Activated CD8-positive, alpha-beta memory T cell treated with anti-CD3 and anti-CD28 coated beads, Interleukin-2, amount 50 U/mL, for 1 hour (primary cell): Measurements from ENCODE around the gene ZMYM2.

ENCODE experiments used
- DNase-seq: peaks from one replicate; pipeline ENCODE4 v3.0.0-alpha.2; 2020; ENCODE audit errors: extremely low read depth

ZMYM2 gene

DNA sequence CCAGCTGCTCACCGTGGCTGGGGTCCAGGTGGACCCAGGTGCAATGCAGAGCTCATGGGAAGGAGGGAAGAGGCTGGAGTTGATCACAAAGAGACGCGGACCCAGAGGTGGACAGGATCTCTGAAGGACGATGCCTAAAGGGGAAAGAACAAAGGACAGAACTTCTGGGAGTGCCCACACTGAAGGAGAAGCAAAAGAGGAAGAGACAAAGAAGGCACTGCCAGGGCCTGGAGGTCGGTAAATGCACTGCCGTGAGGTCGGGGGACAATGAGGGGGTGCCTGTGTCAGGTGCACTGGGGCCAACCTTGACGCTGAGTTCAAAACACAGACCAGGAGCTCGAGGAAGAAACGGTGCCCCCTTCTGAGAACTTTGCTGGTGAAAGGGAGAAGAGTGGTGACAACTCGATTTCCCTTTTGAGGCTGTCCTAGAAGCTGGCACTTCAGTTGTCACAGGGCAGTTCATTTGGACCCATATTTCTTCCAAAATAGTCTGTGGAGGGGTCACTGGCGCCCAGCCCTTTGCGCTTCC is 146.7 kb downstream of the ZMYM2 start:
- DNase-seq = no peak

DNA sequence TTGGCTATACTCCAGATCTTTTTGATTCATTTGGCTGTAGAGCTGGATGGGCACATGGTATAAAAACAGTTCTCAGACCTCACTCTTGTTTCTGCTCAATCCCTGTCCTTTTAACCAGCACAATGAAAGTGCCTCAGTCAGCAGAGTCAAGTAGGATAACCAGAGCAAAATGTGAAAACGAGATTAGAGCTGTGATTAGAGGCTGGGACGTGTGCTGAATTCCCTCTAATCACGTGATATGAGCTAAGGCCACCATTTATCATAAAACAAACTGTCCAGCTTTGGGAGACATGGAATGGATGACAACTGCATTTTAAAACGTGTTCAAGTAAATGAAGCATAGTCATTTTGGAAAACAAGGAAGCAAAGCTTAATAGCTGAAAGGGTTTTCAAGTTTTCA is 148.2 kb downstream of the ZMYM2 start:
- DNase-seq = no peak

DNA sequence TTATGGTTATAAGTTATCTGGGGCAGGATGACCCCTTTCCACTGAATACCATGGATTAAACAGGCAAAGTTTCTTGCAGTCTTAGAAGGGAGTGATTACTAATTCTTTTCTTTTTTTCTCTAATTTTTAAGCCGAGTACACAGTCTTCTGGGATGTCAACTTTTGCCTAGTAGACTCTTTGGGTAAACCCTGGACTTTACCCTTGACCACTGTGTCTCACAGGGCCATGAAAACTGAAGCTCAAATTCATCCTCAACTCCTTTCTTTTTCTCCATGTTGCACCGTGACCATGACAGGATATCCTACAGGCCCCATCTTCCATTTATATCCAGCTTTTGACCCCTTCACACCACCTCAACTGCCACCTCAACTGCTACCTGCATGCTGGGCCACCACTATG is 150.5 kb downstream of the ZMYM2 start:
- DNase-seq = no peak

DNA sequence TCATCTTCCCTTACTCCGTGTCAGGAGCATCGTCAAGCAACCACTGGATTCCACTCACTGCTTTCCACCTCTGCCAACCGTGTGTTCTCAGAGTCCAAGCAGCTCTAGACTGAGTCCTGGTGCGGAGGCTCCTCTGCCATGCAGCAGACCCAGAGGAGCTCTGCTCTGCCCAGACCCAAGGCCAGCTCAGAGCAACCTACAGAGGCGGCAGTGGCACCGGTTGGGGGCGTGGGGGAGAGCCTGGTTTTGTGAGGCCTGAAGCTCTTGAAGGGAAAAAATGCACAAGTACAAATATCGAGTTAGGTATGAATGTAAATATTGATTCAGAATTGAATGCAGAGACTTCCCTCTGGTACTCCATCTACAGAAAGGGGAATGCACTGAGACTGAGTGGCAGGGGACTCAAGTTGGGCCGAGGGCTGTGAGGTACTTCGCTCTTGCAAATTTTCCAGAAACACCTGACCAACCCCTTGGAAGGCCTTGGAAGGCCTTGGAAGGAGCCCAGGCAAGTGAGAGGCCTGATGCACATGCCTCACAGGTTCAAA is 155.6 kb downstream of the ZMYM2 start:
- no peak for DNase-seq

DNA sequence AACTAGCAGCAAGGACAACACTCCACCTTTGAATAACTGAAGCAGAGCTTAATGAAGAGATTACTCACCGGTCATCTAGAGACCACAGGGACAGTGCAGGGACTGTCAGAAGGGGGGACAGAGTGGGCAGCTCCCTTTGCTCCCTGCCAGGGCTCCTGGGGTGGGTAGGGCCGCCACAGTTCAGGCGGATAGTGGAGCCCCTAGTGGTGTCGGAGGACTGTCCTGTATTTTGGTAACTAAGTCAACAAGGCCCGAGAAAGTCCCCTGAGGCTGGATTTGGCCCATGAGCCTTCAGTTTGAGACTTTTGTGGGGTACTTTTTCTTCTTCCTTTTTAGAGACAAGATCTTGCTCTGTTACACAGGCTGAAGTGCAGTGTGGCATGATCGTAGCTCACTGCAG is 157.7 kb downstream of the ZMYM2 start:
- DNase-seq = no peak

DNA sequence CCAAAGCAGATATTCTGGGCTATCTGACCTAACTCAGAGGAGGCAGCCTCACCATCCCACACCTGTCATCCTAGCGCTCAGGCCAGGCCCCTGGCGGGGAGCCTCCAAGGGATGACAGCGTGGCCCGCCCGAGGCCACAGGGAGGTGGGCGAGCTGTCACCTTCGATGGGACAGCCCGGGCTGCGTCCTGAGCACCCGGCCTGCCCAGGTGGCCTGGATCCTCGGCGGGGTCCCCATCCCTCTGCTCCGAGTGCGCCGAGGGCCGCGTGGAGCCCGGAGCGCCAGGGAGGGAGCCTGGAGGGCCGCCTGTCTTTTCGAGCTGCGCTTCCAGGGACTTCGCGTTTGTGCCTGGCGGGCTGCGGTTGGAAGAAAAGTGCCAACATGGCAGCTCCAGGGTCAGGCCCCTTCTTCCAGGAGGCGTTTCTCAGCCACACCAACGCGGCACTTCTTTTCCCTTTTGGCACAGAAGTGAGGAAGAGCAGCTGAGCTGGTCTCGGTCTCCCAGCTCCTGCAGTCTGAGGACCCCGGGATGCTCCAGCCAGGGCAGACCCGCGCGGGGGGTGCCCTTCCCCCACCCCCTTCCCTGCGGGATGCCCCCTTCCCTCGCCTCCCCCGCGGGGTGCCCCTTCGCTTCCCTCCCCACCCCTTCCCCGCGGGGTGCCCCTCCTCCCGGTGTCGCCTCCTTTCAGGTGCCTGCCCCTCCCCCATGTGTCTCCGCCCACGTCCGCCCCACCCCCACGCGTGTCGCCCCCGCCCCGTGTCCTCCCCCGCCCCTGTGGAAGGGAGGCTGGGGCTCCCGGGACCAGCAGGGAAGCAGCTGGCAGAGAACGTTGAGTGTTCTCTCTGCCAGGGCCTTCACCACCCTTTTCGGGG is 160.0 kb downstream of the ZMYM2 start:
- no peak for DNase-seq

DNA sequence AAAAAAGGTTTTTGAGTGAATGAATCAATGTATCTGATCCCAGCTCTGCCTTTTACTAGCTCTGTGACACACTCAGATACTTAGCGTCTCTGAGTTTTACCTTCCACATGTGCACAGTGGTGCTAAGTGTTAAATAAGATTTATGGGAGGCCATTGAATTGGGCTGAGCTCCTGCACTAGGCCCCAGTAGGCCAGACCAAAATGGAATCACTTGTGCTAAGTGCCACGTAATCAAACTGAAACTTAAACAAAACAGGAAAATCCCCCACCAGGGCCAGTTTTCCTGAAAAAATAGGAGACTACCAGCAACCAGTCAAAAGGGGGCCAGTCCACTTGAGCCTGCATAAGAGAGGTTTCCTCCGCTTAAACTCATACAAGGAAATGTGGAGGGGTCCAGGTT is 161.4 kb downstream of the ZMYM2 start:
- no peak for DNase-seq

DNA sequence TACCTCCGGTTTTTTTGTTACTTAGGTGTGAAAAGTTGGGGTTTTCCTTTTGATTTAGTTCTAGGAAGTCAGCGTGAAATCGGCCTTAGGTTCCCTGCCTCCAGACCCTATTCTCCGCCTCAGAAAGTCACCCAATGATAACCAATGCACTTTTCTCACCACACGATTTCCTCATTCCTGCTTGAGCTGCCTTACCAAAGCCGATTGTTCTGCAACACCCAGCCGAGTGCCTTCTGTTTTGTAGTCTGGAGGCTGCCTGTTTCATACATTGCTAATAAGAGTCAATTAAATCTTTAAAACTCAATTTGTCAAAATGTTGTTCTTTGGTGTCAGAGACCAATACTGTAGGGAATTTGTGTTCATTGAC is 162.6 kb downstream of the ZMYM2 start:
- no peak for DNase-seq

DNA sequence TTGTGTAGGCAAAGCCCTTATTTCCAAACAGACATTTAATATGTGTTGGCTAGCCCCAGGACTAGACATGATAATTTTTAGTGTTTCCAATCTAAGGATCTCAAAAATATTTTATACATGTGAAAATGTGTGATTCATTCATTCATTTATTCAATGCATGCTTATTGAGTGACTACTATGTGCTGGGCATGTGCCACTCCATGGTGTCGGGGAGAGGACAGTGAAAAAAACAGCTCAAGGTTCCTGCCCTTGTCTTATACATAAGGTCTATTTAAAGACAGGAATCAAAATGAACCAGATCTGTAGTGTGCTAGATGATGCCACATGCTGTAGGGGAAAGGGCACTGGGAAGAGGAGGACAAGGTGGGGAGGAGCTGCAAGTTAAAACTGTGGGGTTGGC is 165.8 kb downstream of the ZMYM2 start:
- no peak for DNase-seq

DNA sequence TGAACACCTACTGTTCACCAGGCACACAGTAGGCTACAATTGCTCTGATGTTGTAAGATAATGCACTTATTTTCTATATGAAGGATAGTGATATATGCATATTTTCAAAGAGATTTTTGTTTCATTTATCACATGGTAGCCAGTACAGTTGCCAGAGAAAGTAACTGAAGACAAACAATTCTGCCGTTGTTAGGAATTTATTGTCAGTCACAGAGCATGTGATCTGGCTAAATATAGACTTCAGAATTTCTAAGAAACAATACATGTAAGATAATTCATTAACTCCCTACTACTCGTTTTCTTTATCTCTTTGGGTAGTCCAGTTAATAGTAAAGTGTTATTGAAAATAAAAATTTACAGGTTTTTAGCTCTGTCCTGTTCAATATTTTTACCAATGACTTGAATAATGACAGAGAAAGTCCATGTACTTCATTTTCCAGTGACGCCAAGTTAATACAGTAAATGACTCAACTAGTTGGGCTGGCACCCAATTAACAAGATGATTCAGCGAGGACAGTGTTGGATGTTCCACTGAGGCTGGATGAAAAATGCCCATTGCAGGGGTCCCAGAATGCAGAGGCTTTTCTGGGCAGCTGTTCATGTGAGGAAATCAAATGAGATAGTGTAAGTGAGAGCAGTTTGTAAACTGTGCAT is 166.7 kb downstream of the ZMYM2 start:
- DNase-seq = no peak

DNA sequence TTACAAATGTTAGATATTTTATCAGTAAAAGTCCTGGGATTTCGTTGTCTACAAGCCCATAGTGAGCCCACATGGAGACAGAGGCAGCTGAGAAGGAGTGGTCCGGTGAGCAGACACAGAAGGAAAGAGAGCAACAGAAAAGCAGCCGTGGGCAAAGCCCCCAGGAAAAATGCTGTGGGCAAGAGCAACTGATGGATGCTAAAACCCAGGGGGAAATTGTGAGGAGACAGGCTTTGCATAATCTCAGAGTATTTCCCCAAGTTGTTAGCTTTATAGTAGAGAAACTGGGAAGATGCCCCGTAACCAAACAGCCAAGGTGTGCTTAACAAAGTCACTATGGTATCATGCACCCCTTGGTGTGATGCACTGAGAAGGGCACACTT is 167.2 kb downstream of the ZMYM2 start:
- no peak for DNase-seq

DNA sequence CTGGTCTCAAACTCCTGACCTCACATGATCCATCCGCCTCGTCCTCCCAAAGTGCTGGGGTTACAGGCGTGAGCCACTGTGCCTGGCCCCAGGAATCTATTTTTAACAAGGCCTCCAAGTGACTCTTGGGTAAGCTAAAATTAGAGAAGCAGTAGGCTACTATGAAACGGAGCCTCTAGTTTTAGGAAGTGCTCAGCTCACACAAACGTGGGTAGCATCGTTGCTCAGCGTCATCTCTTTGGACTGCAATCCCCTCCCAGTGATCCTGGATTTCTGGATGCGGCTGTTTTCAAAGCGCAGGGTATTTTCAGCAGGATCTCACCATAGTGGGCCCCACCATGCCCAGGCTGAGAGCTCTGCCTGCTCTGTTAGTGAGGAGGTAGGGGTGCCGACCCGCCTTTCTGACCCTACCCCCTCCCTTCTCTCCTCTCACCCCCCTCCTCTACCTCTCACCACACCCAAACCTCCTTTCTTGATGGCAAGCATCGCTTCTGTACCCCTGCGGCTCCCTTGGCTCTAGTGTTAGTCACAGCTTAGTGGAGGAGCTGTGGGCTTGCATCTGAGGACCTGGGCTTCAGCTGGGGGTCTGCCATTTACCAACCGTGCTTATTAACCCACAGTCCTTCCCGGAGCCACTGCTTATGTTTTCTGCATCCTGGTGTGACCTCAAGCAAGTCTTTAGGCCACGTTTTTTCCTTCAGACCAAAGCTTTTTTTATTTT is 168.2 kb downstream of the ZMYM2 start:
- DNase-seq = no peak

DNA sequence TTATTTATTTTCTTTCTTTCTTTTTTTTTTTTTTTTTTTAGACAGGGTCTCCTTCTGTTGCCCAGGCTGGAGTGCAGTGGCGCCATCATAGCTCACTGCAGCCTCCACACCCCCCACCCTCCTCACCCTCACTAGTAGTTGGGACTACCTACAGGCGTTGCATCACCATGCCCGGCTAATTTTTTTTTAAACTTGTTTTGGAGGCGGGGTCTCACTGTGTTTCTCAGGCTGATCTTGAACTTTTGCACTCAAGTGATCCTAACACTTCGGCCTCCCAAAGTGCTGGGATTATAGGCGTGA is 168.7 kb downstream of the ZMYM2 start:
- no peak for DNase-seq

DNA sequence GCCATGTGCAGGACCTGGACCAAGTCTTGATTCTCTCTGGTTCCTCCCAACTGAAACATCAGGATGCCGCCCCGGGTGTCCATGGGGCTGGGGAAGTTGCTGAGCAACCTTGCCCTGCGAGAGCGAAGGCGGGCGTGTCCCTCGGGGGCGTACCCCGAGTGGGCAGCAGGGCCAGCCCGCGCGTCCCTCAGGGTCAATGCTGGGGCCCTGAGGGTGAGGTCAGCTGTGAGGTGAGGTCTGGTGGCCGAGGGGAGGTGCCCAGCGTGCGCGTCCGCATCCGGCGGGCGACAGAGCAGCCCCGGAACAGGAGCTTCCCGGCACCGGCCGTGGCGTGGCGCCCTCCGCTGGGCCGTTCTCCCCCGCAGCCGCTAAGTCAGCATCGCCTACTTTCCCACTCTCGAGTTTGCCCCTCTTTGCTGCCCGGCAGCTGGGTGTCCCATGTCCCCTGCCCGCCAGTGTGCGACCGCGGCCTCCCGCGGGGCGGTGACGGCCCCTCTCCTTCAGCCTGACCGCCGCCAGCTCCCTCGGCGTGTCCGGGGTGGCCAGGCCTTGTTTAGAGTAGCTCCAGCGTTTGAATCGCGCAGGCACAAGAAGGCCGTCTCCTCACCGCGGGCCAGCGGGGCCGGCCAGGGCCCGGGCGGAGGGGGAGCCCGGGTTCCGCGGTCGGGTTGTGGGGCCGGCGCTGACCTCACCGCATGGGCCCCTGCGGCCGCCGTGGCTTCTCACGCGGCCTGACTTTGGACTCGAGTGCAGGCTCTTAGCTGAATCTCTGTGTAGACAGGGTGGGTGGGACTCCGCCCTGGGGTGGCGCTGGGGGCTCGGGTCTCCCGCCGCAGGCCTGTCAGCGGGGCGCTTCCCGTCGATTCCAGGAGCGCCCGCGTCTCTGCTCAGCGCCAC is 169.3 kb downstream of the ZMYM2 start:
- no peak for DNase-seq

DNA sequence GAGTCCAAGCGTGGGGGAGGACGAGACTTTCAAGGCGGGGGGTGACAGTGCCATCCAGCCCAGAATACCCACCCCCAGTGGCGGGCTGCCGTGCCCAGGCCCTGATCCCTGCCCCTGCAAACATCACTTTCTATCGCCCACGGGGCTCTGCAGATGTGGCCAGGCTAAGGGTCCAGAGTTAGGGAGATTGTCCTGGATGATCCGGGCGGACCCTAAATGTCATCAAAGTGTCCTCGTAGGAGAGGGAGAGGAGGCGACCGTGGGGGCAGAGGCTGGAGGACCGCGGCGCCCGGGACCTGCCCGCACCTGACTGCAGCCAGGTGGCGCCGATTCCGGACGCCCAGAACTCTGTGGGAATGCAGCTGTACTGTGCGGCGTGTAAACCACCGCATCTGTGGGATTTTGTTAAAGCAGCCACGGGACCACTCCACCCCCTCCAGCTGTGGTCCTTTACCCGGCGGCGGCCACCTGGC is 170.0 kb downstream of the ZMYM2 start:
- no peak for DNase-seq

DNA sequence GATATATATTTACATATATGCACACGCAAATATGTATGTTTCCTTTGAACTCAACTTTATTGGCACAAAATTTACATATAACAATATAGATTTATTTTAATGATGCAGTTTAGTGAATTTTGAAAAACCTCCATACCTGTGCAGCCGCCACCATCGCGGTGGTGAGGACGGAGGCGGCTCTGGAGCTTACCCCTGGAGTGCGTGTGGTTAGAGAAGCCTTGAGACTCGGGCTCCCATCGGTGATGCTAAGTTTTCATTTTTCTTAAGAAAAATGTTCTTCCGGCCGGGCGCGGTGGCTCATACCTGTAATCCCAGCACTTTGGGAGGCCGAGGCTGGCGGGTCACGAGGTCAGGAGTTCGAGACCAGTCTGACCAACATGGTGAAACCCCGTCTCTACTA is 170.5 kb downstream of the ZMYM2 start:
- no peak for DNase-seq

DNA sequence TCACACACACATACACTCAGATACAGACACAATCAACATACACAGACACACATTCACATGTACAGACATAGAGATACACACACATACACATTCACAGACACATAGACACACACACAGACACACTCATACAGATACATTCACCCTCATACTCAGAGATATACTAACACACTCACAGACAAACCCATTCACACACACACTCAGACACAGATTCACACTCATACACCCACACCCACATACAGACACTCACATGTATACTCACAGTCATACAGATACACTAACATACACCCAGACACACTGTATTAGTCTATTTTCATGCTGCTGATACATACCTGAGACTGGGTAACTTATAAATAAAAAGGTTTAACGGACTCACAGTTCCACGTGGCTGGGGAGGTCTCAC is 171.5 kb downstream of the ZMYM2 start:
- no peak for DNase-seq

DNA sequence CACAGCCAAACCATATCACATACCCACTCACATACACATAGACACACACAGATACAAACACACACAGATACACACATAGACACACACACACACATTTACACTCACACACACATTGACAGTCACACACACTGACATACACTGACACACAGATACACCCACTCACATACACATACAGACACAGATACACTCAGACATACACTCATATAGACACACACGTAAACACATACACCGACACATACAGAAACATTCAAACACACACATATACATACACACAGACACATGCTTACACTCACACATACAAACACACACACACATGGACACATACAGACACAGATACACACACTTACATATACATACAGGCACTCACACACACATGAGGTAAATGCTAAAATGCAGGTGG is 172.1 kb downstream of the ZMYM2 start:
- DNase-seq = no peak

DNA sequence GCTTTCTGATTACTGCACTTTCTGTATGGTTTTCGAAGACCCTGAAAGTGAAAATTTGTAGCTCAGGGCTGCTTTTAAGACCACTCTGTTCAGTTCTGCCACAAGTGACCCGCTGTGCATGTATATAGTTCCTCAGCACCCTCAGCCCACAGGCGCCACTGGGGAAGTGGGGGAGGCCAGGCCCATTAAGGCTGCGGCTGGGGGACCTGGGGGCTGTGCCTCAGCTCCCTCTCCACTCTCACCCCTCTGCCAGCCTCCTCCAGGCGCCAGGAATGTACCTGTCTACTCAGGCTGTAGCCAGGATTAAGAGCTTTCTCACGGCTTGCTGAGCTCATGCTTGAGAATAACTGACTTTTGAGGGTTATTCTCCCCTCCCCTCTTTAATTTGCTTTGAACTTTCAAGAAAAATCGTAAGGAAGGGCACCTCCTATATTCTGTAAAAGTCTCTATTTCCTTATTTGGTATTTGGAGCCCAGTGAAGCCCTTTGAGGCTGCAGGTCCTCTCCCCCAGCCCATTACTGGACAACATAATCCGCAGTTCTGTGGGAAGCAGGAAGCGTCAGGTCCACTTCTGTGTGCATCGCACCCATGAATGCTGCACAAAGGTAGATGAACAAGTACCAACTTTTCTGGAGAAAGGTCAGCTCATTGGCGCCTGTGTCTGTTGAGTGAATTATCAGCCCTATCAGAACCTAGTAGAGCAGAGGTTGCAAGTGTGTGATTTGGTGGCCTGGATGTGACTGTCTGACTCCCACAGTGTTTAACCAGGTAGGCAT is 172.7 kb downstream of the ZMYM2 start:
- DNase-seq = no peak

DNA sequence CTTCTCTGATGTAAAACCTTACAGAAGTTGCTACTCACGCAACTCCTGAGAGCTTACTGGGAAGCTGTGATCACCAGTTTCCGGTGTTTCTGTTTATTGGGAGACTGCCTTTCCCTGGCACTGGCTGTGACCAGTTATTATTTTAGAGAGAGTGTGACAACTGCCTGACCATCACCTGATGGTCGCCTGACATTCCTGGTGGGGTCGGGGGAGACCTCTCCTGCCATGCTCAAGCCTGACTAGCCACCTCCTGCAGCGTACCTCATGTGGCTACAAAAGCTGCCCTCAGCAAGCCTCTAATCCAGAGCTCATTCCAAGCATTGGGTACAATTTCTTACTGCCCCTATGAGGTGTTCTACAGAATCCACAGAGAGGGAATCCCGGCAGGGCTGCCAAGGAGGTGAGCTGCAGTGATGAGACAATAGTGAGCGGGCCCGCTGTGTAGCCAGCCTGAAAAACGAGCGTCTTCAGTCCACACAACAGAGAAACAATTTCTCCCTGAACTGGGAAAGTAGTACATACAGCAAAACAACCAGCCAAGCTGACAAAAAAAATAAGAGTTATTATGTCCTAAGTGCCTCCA is 173.6 kb downstream of the ZMYM2 start:
- no peak for DNase-seq
